ENCODE measurements around the gene ILKAP.

- TF ChIP-seq GATA1 (IDR thresholded peaks at IDR 0.05; ENCODE audit: low read depth, low read length) (no peak), POLR2A (IDR thresholded peaks at IDR 0.05; ENCODE audit: low read length) (no peak)
These were observed 31.8 kb upstream of the ILKAP start for GRCh38 chr2:238235331-238235732.
